NB4 (cell line): Measurements from ENCODE around the gene C20orf141.

Experiments
- DNase-seq: peaks from one replicate; pipeline ENCODE4 v3.0.0; 2010; ENCODE audit warnings: low read depth
- H3K4me3 ChIP-seq: one replicate; pipeline ENCODE4 v1.5.1; 2011; ENCODE audit warnings: mild to moderate bottlenecking, low read depth, low read length, moderate library complexity
- MYC ChIP-seq: IDR thresholded peaks from 2 replicates; pipeline ENCODE4 v1.6.1; 2011; ENCODE audit warnings: low read depth, low read length
- POLR2A ChIP-seq: IDR thresholded peaks from 2 replicates; pipeline ENCODE4 v1.6.1; 2011; ENCODE audit warnings: mild to moderate bottlenecking; ENCODE audit not compliant: insufficient read length; ENCODE audit errors: extremely low read depth
- TF ChIP-seq, protein P1 (sequence below): IDR thresholded peaks from one replicate; pipeline ENCODE4 v1.5.1; 2012; ENCODE audit warnings: low read depth, low read length
- TF ChIP-seq, protein P2 (sequence below): IDR thresholded peaks from 2 replicates; pipeline ENCODE4 v1.6.1; 2011; ENCODE audit warnings: low read depth, low read length

C20orf141 gene

DNA sequence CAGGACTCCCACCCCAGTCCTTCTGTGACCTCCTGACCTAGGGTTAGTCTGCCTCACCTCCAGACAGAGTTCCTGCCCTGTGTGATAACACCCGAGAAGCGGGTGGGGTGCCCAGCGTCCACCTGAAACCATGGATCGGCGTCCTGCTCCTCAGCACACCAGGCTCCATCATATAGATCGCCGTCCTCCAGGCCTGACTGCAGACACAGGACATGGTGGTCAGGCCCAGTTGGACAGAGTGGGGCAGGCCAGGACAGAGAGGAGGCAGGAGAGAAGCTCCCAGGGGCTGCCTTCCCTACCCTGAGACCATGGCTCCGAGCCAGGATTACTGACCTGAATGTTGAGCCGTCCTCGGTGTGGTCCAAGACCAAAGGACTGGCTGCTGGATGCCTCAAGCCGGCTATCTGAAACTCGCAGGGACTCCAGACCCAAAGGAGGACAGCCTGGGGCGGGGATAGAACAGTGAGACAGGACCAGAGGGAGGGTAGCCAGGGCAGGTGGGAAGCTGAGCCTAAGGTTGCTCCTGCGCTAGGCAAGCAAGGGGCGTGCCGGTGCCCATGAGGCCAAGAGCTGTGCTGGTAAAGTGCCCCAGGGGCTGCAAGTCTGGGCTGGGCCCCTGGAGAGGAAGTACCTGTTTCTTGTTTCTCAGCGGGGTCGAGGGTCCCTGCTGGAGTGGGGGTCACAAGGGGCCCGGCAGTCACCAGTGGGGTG lies 16.5 kb upstream of the C20orf141 start:
- TF ChIP-seq POLR2A, result no peak
- TF ChIP-seq MYC, result no peak
- TF ChIP-seq, protein P1, sequence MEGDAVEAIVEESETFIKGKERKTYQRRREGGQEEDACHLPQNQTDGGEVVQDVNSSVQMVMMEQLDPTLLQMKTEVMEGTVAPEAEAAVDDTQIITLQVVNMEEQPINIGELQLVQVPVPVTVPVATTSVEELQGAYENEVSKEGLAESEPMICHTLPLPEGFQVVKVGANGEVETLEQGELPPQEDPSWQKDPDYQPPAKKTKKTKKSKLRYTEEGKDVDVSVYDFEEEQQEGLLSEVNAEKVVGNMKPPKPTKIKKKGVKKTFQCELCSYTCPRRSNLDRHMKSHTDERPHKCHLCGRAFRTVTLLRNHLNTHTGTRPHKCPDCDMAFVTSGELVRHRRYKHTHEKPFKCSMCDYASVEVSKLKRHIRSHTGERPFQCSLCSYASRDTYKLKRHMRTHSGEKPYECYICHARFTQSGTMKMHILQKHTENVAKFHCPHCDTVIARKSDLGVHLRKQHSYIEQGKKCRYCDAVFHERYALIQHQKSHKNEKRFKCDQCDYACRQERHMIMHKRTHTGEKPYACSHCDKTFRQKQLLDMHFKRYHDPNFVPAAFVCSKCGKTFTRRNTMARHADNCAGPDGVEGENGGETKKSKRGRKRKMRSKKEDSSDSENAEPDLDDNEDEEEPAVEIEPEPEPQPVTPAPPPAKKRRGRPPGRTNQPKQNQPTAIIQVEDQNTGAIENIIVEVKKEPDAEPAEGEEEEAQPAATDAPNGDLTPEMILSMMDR, result no peak
- TF ChIP-seq, protein P2, sequence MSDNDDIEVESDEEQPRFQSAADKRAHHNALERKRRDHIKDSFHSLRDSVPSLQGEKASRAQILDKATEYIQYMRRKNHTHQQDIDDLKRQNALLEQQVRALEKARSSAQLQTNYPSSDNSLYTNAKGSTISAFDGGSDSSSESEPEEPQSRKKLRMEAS, result no peak; the same call in 1 of the 2 replicates
- H3K4me3 ChIP-seq, result peak overlapping the region; percentile 25
- no peak for DNase-seq

DNA sequence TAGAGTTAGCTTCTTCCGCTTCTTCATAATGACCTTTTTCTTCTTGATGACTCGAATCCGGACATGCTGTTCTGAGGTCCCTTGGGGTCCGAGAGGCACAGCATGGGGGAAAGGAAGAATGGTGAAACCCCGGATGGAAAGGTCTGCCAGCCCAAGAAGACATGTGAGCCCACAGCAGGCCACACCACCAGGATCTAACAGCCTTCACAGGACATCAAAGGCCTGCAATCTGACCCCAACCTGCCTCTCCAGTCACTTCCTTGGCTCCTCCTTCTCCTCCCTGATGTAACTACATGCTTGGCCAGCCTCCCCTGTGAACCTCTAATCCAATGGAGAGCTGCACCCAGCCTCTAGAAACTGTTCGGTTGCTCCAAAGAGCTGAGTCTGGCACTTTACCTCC lies 16.0 kb upstream of the C20orf141 start:
- H3K4me3 ChIP-seq, result peak overlapping the region; percentile 83
- TF ChIP-seq POLR2A (peak; percentile 27), MYC (peak; percentile 78)
- TF ChIP-seq, protein P1, result no peak
- TF ChIP-seq, protein P2, result peak; percentile 84
- DNase-seq, result peak; percentile 94

DNA sequence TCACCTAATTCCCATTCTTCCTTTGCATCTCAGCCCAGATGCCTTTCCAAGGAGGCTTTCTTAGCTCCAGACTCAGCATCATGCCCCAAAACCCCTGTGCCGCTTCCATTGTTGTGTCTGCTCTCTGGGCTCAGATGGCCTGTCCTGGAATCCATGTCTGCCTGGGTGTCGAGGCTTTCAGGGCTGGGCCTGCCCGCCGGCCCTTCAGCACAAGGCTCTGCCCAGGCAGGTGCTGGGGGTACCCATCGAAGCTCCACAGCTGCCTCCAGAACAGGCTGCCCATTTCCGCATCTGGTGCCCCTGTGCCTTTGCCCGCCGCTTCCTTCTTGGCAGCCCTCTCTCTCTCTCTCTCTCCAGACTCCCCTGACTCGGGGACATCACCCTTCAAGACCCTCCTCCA lies 15.5 kb upstream of the C20orf141 start:
- DNase-seq, result peak; percentile 30
- H3K4me3 ChIP-seq, result peak overlapping the region; percentile 83
- no peak for TF ChIP-seq POLR2A
- TF ChIP-seq MYC, result no peak
- TF ChIP-seq, protein P1, result no peak
- TF ChIP-seq, protein P2, result no peak

DNA sequence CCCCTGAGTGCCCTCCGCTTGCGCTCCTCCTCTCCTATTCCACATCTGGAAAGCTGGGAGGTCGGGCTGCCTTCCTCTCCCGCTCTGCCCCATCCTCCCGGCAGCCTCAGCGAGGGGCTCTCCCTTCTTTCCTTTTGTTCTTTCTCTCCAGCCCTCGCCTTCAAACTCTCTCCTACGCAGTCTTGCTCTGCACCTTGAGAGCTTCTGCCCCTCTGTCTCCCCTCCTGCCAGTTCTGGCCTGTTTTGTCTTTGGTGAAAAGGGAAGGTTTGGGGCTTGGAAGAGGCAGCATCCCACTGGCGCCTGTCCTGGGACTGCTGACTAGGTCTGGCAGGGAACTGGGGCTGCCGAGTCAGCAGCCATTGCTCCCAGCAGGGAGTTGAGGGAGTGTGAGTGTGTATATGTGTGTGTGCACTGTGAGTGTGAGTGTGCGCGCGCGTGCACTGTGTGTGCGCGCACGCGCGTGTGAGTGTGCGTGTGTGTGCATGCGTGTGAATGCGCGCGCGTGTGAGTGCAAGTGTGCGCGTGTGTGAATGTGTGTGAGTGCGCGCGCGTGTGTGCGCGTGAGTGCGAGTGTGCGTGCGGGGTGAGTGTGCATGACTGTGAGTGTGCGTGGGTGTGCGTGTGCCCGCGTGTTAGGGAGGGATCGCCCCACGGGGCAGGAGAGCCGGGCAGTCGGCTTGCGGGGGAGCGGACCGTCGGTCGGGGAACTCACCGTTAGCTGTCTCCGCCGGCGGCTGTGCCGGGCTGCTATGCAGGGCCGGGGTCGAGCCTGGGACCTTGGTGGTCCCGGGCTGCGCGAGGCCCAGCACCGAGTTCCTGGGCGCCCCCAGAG lies 14.9 kb upstream of the C20orf141 start:
- DNase-seq, result peak; percentile 58
- peak overlapping the region; percentile 83 for H3K4me3 ChIP-seq
- TF ChIP-seq POLR2A, result no peak
- TF ChIP-seq, protein P2, result peak; percentile 77

DNA sequence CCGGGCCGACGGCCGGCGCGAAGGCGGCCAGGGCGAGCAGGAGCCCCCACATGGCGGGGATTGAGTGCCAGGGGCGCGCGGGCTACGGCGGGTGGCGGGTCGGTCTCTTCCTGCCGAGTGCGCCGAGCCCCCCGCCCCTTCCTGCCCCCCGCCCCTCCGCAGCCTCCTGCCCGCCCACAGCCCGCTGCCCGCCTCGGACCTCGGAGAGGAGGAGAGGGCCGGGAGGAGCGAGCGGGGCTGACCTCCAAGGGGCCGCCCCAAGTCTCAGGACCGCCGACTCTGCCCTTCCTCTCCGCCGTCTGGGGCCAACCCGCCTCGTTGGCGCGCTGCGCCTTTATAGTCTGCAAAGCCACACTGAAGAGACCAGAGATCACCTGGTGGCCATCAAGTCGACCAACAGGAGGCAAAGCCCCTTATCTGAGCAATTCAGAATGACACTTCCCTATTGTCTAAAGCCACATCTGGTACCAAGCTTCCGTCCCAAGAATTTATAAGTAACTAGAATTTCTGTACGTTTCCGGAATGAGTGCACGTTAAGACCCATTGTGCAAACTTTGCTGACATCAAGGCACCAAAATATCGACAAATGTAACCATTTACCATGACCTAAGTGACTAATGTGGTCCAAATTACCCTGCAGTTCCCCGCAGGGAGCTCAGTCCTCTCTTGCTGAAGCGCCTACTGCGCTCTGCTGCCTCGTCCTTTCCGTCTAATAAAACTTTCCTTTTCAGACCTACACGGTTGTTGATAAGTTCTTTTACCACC lies 14.1 kb upstream of the C20orf141 start, which contains the start of gene CPXM1:
CPXM1 (minus strand) TSS at position 107 of the 765 bp plus-strand sequence; CDS start at position 52, 55 bp downstream.
- peak; percentile 95 for DNase-seq
- peak; percentile 56 for TF ChIP-seq MYC
- TF ChIP-seq, protein P2, result no peak; the same call in 1 of the 2 replicates
- TF ChIP-seq, protein P1, result peak; percentile 13
- peak; percentile 74 for TF ChIP-seq POLR2A
- H3K4me3 ChIP-seq, result peak within 1 kb of the TSS; percentile 83
